GM12878 (cell line): ENCODE measurements around the gene ESRRG. TPM values are rescaled to one million over a fixed set of nuclear protein-coding genes. Genes with fewer than 3 reads are reported as not detected.

Experiments
- ATAC-seq: fragments of 200-7000 bp; cut with Tn5 transposase; 3 replicates; pipeline ENCODE4 v1.9.1; 2020; ENCODE audit warnings: mild to moderate bottlenecking, moderate library complexity
- BruUV-seq: library from RNA; stranded (reverse); fragments of 400-500 nt; replicated peaks from 2 replicates; lab custom pipeline; 2021; lab: Mats Ljungman, UMichigan
- CTCF ChIA-PET: fragments of 300-600 bp; sonication (Branson Sonifier 250); formaldehyde crosslinking; extraction: SDS; loops from one replicate; lab custom pipeline; 2021; ENCODE audit warnings: inconsistent platforms; lab: Yijun Ruan, JAX
- POLR2A ChIA-PET: fragments of 350-600 bp; formaldehyde crosslinking; extraction: SDS; loops from one replicate; lab custom pipeline; 2021; ENCODE audit warnings: inconsistent platforms; lab: Charles Lee
- RAD21 ChIA-PET: fragments of 300-600 bp; sonication (Branson Sonifier 250); formaldehyde crosslinking; loops from one replicate; lab custom pipeline; 2023; ENCODE audit warnings: antibody characterized with exemption; ENCODE audit not compliant: unreplicated experiment; lab: Charles Lee
- SMC1A ChIA-PET: fragments of 300-600 bp; sonication (Branson Sonifier 250); formaldehyde crosslinking; loops from one replicate; lab custom pipeline; 2023; ENCODE audit not compliant: unreplicated experiment, uncharacterized antibody; lab: Charles Lee
- DNase-seq: peaks from one replicate; pipeline ENCODE4 v3.0.0-alpha.2; 2011; ENCODE audit warnings: low read depth, low spot score
- FAIRE-seq: peaks from 3 replicates; lab custom pipeline; 2011; peaks lifted over from hg19 to GRCh38; lab: Jason Lieb, UNC
- H2AFZ ChIP-seq: 2 replicates; pipeline ENCODE4 v1.6.0; 2011; ENCODE audit warnings: low read depth, low read length, control low read depth; ENCODE audit not compliant: control insufficient read depth
- H3K27ac ChIP-seq: 2 replicates; pipeline ENCODE4 v1.5.1; 2011; ENCODE audit warnings: control low read depth; ENCODE audit not compliant: control insufficient read depth, insufficient read depth
- H3K27me3 ChIP-seq, 2 experiments: replicated peaks in 1 of 2; 2 replicates each; pipeline versions ENCODE4 v1.6.0 to v1.6.1; 2011; ENCODE audit warnings: low read length in 1 of 2; ENCODE audit not compliant: control insufficient read depth in 2 of 2, insufficient read depth in 2 of 2
- H3K36me3 ChIP-seq, 2 experiments: 2 replicates each; pipeline ENCODE4 v1.5.1; 2011; ENCODE audit warnings: low read length in 1 of 2; ENCODE audit not compliant: control insufficient read depth in 2 of 2, insufficient read depth in 2 of 2
- H3K4me1 ChIP-seq: 2 replicates; pipeline ENCODE4 v1.6.1; 2011; ENCODE audit warnings: mild to moderate bottlenecking, low read length, moderate library complexity, mixed read lengths; ENCODE audit not compliant: control insufficient read depth, insufficient read depth
- H3K4me2 ChIP-seq: 2 replicates; pipeline ENCODE4 v1.6.0; 2011; ENCODE audit warnings: control low read depth; ENCODE audit not compliant: control insufficient read depth, insufficient read depth
- H3K4me3 ChIP-seq: fragments of 200-600 bp; sonication (generic); 2 replicates; pipeline ENCODE4 v1.5.1; 2016
- H3K79me2 ChIP-seq: 2 replicates; pipeline ENCODE4 v1.6.0; 2011; ENCODE audit warnings: low read length; ENCODE audit not compliant: control insufficient read depth, insufficient read depth
- H3K9ac ChIP-seq: 2 replicates; pipeline ENCODE4 v1.8.0; 2011; ENCODE audit warnings: low read length, control low read depth, mixed read lengths; ENCODE audit not compliant: control insufficient read depth, insufficient read depth
- H3K9me3 ChIP-seq: replicated peaks from 3 replicates; pipeline ENCODE4 v1.5.1; 2011; ENCODE audit warnings: mild to moderate bottlenecking, low read length; ENCODE audit not compliant: control insufficient read depth, insufficient read depth
- H4K20me1 ChIP-seq: 2 replicates; pipeline ENCODE4 v1.6.0; 2011; ENCODE audit not compliant: control insufficient read depth, insufficient read depth
- ATF3 ChIP-seq: IDR thresholded peaks from 2 replicates; pipeline ENCODE4 v1.6.1; 2011; ENCODE audit warnings: low read depth, mild to moderate bottlenecking, low read length, moderate library complexity, borderline replicate concordance; ENCODE audit errors: extremely low read depth
- CEBPB ChIP-seq, 2 experiments: fragments of 150-350 bp in 1 of 2; IDR thresholded peaks; 2 replicates each; pipeline ENCODE4 v1.6.1; 2012 to 2014; ENCODE audit warnings: low read depth in 2 of 2, low read length in 2 of 2, borderline replicate concordance in 1 of 2, inconsistent platforms in 1 of 2
- CHD4 ChIP-seq: fragments of 200-600 bp; sonication (generic); IDR thresholded peaks from 2 replicates; pipeline ENCODE4 v1.6.1; 2016; ENCODE audit warnings: mild to moderate bottlenecking
- ESRRA ChIP-seq: IDR thresholded peaks from 2 replicates; pipeline ENCODE4 v1.6.1; 2012; ENCODE audit warnings: mild to moderate bottlenecking, low read length, improper control_type of control experiment
- KLF5 ChIP-seq: fragments of 450-650 bp; IDR thresholded peaks from 2 replicates; pipeline ENCODE4 v1.6.1; 2014; ENCODE audit warnings: mild to moderate bottlenecking; ENCODE audit not compliant: partially characterized antibody
- NFXL1 ChIP-seq: fragments of 450-650 bp; IDR thresholded peaks from 2 replicates; pipeline ENCODE4 v1.6.1; 2017; ENCODE audit warnings: antibody characterized with exemption, mild to moderate bottlenecking, borderline replicate concordance
- NKRF ChIP-seq: fragments of 450-650 bp; conservative IDR thresholded peaks from 2 replicates; pipeline ENCODE4 v1.6.1; 2017; ENCODE audit warnings: mild to moderate bottlenecking, moderate library complexity
- NR2C2 ChIP-seq: IDR thresholded peaks from 2 replicates; pipeline ENCODE4 v1.6.1; 2011; ENCODE audit warnings: borderline replicate concordance, low read depth; ENCODE audit not compliant: control insufficient read depth, insufficient read length
- RAD51 ChIP-seq: fragments of 450-650 bp; IDR thresholded peaks from 2 replicates; pipeline ENCODE4 v1.6.1; 2016; ENCODE audit warnings: moderate library complexity, mild to moderate bottlenecking, inconsistent platforms
- SUZ12 ChIP-seq: fragments of 200-600 bp; sonication (generic); IDR thresholded peaks from one replicate; pipeline ENCODE4 v1.6.1; 2018; ENCODE audit warnings: antibody characterized with exemption, mild to moderate bottlenecking; ENCODE audit not compliant: unreplicated experiment
- TBL1XR1 ChIP-seq: IDR thresholded peaks from 2 replicates; pipeline ENCODE4 v1.6.1; 2012; ENCODE audit warnings: low read depth, low read length, improper control_type of control experiment
- ZZZ3 ChIP-seq: IDR thresholded peaks from 2 replicates; pipeline ENCODE4 v1.6.1; 2011; ENCODE audit warnings: low read depth; ENCODE audit not compliant: control insufficient read depth, insufficient read length
- in situ Hi-C: fragments of 300-500 bp; cut with MboI; formaldehyde crosslinking; loops from 9 replicates; pipeline ENCODE4 v1.14.3; 2018; ENCODE audit warnings: mixed read lengths
- intact Hi-C: fragments of 100-400 bp; cut with micrococcal nuclease; formaldehyde crosslinking; loops from one replicate; pipeline ENCODE4 v1.14.2; 2022; ENCODE audit not compliant: unreplicated experiment
- polyA plus RNA-seq, 11 experiments: library from polyadenylated mRNA; depleted of rRNA in 4 of 11; unstranded in 6 of 11; stranded (reverse) in 5 of 11; fragments of >200 nt; fragmentation: Nextera tagmentation in 4 of 11; fragmentation: Illumina TruSeq in 1 of 11; extraction: Ambion mirVana in 4 of 11; extraction: Trizol in 1 of 11; gene quantifications; 1 replicate in 1 of 11; 2 replicates in 10 of 11; pipeline versions ENCODE4 v1.2.1 to v1.2.3, GENCODE V29; 2011 to 2016; ENCODE audit warnings: inconsistent platforms in 2 of 11, missing spikeins in 2 of 11, low read depth in 1 of 11
- total RNA-seq, 4 experiments: library from RNA; depleted of rRNA in 3 of 4; stranded (reverse); fragments of >200 nt in 3 of 4; fragmentation: Illumina TruSeq in 1 of 4; extraction: Trizol in 1 of 4; gene quantifications; 2 replicates each; pipeline versions ENCODE4 v1.2.1 to v1.2.3, GENCODE V29; 2013 to 2021

ESRRG gene
- total and polyA plus RNA-seq, 10 of the 15 experiments (the other 5 are each of a cell fraction or from before 2014, with no cell fraction given): 0.03 TPM; not detected in 9

- intact Hi-C loops (no loop called here), in situ Hi-C loops (no loop called here)
- Histone ChIP-seq H2AFZ (no peak overlapping the region), H3K27ac (no peak overlapping the region), H4K20me1 (no peaks in the 10 kb centered on the region), H3K4me3 (no peak overlapping the region), H3K9ac (no peak overlapping the region), H3K27me3 (peaks cover 0 to 7% of the 10 kb centered on the region in 2 experiments; a peak in 2 of 4 replicates), H3K4me1 (no peaks in the 10 kb centered on the region), H3K36me3 (no peaks in the 10 kb centered on the region), H3K79me2 (no peaks in the 10 kb centered on the region), H3K9me3 (no peaks in the 10 kb centered on the region), H3K4me2 (no peak overlapping the region)
- BruUV-seq: no TSS peak
- TF ChIP-seq NR2C2 (no peak), TBL1XR1 (no peak), CEBPB (IDR thresholded peaks at IDR 0.05; ENCODE audit: borderline replicate concordance in 1 of 2, low read depth in 2 of 2, low read length in 2 of 2) (no peak), ZZZ3 (no peak), KLF5 (no peak), RAD51 (no peak), CHD4 (no peak), SUZ12 (no peak), NFXL1 (no peak), ATF3 (no peak), NKRF (no peak), ESRRA (no peak)
- FAIRE-seq (no peak), ATAC-seq (no peak), DNase-seq (no peak)
- SMC1A ChIA-PET: no interaction called here
- POLR2A ChIA-PET: no interaction called here
- RAD21 ChIA-PET: no interaction called here
- CTCF ChIA-PET: no interaction called here
Measured at GRCh38 chr1:216726435-216726834, 3.2 kb upstream of the ESRRG start.
